ENCODE results near the gene RLBP1.

Gene RLBP1

DNA sequence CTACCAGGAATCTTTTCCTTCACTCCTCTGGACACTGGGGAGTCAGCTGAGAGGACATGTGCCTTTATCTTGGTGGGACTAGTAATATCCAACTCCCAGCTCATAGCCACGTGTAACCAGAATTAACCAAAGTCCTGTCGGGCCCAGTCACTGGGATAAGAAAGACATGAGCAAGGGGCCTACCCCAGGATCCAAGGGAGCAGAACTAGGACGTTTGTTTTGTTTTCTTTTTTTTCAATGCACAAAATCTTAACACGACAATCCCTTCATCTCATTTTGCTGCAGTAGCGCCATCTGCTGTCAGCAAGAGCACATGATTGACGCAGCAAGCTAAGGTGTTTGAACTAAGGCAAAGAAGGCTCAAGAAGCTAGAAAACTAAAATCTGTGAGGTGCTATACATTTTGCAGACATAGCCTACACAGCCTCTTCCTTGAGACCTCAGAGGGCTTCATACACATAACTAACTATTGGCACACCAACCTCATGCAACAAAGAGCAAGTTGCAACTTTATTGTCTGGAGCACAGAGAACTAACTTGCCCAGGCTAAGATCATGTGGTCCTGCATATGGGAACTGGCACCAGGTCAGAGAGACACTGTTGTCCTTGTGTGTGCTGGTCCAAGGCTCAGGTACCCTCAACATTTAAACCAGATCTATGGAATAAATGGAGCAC, 43.6 kb downstream of the RLBP1 start:
- DNase-seq = peak; percentile 51

DNA sequence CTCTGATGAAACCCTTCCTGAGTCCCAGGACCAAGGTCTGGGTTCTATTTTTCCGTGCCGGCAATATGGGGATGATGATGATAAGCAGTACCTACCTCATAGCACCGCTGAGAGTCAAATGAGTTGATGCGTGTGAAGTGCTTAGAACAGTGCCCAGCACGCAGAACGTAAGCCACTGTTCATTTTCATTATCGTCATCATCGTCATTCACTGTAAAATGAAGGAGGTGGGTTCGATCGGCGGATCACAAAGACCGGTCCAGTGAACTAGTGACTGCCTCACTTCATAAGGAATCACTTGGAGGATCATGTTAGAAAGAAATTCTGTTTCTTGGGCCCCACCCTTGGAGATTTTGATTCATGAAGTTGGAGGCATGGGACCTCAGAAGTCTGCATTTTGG, 44.3 kb downstream of the RLBP1 start:
- no peak for DNase-seq

DNA sequence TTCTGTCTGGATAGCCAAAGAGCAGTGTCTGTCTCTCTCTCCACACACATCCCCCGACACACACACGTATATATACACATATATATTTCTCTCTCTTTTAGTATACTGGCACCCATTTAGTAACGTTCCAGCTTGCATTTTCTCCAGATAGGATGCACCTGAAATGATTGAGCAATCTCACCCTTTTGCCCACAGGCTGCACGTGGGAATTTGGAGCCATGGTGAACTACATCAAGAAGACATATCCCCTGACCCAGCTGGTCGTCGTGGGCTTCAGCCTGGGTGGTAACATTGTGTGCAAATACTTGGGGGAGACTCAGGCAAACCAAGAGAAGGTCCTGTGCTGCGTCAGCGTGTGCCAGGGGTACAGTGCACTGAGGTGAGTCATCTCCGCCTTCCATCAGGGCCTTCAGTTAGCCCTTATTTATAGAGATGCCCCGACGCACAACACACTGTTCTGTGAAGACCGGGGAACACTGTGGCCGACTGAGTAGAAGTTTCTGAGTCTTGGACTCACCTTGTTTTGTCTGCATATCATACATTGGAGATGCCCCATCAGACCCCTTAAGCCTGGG, 45.7 kb downstream of the RLBP1 start:
- DNase-seq = no peak

DNA sequence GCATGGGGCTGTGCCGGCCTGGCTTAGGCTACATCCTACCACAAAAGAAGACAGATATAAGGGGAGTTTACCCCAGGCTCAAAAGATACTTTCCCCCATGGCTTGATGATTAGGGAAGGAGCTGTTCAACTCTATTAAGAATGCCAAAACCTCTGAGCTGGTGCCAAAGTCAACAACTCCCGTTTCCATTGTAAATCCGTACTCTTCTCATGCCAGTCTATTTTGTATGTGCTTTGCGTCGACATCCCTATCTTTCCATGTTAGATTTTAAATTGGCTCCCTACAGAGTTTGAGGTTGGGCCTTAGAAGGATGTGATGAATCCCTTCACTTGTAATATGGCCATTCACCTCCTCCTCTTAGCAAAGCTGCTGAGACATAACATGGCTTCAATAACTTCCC, 46.9 kb downstream of the RLBP1 start:
- no peak for DNase-seq

DNA sequence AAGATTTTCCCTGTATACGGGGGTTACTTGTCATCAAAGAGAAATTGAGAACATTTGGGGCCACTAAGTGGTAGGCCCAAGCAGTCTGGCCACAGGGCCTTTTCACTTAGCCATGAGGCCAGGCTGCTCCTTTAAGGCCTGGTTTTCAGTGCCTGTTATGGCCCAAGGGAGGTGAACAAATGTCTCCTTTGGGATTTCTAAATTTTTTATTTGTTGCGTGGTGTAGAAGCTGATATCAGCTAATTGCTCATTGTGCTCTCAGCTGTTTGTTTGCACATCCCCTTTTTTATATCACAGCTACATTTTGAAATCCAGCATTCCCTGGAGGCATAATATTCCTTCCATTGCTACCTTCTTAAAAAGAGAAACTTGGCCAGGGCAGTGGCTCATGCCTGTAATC, 48.5 kb downstream of the RLBP1 start:
- DNase-seq = no peak

DNA sequence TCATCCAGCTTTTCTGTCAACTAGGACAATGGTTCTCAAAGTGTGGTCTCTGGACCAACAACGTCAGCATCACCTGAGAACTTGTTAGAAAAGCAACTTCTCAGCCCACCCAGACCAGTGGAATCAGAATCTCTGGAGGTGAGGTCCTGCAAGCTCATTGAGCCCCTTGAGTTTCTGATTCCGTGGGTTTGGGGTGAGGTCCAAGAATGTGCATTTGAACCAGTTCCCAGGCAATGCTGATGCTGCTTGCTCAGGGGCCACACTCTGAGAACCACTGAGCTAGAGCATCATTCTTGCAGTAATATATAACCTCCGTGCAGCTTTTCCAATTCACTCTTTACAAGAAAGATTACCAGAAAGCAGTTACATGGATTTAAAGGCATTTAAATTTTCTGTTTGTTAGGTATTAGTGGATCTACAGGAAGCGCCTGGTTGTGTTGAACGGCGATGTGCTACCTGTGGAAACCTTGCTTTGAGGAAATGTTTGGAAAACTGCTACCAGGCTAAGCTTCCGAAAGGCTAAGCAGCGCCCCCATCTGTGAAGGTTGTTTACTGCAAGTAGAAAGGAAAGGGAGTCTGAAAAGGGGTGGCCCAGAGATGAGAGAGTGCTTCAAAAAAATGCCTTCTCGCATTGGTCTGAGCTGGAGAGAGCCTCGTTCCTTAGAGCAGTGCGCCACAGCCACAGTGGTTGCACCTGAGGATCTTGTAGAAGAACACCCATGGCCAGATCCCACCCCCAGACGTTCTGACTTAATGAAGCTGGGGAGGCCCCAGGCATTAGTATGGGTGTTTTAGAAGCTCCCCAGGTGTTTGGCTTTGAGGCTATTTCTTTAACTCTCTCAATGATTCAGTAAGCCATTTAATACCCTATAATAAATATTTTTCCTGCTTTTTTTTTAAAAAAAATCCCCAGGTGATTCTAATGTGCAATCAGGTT, 50.0 kb downstream of the RLBP1 start:
- DNase-seq = peak; percentile 27

DNA sequence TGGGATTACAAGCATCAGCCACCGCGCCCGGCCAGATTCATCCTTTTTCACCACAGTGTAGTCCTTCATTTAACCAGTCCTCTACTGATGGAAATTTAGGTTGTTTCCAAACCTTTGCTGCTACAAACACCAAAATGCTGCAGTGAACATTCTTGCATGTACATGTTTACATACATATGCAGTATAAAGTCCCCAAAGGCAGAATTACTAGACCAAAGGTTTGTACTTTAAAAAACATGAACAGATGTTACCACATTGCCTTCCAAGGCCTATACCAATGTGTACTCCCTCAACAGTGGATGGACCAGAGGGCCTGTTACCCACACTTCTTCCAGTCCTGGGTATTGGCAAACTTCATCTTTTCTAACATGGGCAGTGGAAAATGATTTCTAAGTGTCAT, 51.0 kb downstream of the RLBP1 start:
- DNase-seq = no peak

DNA sequence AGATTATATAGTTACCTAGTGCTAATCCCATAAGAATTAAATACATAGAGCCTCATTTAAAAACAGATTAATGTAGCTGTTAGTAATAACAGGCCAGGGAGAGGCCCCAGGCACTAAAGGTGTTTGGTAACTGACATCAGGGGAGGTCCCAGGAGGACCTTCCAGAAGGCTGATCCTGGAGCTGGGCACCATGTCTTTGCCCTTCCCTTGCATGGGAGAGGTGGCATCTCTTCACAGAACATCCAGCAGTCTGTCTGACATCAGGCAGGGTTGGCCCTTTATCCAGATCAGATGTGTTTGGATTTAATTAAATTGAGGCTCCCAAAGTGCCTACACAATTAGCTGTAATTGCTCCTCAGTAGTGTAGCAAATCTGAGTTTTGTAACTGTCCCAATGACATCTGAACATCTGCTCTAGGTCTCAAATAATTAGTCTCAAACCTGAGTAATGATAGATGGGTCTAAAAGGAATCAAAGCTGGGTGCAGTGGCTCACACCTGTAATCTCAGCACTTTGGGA, 53.0 kb downstream of the RLBP1 start:
- DNase-seq = no peak

DNA sequence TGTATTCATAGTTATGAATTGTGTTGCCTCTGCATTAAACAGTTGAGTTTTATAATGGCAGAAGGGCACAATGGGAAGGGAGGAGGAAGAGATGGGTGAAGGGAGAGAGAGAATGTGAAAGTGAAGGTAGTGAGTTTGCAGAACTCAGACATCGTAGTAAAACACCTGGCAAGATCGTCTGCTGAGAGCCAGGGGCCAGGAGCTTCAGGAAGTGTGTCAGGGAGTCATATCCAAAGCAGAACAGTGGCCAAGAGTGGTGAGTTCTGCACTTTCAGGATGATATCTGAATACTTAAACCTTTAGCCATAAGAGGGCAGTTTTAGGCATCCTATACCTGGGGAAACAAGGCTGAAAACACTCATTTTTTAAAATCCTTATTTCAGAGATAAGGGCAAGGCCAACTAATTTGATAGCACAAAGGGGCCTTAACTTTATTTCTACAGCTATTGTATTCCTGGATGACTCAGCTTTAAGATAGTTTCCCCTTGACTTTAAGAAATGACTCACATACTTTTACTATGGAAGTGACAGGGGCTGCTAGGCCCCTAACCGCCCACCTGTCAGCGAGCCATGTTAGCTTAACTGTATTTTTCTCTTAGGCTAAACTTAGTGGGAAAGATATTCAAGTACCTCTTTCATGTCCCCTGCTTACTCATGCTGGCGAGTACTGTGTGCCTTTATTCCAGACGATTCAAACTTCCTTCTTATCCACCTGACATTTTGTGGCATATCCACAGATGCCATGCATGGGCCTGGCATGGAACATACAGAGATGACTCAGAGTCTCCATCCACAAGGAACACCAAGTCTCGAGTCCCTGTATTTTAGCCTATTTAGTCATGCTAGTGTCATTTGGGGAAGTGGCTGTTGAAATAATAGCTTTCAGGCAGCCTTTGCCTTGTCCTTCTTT, 53.9 kb downstream of the RLBP1 start:
- no peak for DNase-seq

DNA sequence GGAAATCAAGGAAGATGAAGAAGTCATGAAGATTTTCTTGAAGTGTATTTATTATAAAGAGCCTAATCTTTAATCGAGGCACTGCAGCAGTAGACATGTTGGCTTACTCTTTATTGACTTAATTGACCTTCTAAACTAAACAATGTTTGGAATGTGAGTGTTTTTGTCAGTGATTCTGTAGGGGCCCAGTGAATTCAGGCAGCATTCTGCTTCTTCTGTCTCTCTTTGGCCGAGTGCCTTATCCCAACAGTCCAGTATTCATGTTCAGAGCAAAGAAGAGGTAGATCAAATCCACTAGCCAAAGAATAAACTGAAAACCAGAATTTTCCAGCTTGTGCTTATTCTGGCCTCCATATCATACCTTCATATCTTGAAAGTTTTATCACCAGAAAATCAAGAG, 55.7 kb downstream of the RLBP1 start:
- no peak for DNase-seq

DNA sequence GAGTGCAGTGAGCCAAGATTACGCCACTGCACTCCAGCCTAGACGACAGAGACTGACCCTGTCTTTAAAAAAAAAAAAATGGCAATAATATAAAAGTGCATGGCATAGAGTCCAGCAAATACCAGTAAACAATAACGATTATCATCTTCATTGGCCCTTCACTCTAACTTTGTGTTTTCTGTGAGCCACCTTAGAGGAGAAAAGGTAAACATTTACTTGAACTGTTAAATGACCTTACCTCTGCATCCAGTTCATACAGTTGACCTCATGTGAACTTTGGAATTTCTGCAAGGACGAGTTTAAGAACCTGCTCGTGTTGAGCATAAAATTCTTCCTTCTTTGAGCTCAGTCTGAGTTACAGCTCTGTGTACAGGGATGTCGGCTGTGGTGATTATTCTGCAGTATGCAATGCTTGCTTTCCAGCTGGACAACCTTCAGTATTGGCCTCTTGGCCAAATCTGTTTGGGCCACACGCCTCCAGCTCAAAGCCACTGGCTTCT, 56.6 kb downstream of the RLBP1 start:
- no peak for DNase-seq

DNA sequence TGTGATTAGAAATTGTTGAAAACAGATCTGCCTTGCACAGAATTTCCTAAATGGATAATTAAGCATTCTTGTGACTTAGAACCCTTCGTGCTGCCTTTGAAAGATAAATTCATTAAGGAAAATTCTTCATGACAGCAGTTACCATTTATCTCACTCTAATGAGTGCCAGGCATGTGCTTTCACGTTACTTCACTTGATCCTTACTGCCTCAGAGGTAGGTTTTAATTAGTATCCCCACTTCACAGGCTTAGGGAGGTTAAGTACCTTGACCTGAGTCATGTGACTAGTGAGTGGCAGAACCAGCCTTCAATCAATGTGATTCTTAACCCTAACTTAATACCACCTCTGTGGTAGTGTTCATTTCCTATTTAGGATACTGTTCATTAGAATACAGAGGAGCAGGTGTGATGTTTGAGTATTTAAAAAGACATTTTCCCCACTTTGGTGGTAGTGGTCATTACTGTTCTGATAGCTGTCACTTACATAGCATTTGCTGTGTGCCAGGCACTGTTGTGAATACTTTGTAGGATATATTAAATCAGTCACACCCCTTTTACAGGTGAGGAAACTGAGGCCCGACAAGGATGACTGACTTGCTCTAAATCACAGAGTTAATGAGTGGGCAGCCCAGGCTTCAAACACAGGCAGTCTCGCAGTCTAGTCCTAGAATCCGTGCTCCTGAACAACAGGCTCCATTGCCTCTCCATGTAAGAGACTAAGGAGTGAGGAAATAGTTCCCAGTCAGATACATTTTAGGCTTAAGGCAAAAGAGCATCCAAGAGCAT, 57.9 kb downstream of the RLBP1 start:
- DNase-seq = no peak

DNA sequence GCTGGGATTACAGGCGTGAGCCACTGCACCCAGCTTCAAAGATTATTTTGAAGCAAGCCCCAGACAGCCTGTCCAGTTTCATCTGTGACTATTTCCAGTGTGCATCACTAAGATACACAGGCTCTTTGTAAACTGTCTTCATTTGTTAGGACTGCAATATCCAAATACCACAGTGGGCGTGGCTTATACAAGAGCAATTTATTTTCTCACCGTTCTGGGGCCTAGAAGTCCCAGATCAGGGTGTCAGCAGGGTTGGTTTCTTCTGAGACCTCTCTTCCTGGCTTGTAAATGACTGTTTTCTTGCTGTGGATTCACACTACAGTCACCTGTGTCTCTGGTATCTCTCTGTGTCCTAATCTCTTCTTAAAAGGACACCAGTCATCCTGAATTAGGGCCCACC, 59.7 kb downstream of the RLBP1 start:
- no peak for DNase-seq

Measured in T-helper 9 cell (primary cell).